Stimulated activated naive CD8-positive, alpha-beta T cell treated with anti-CD3 and anti-CD28 coated beads, Interleukin-15, amount 100 ng/mL, for 72 hours (primary cell): ENCODE results near the gene UNK.
"Not testable (repeated sequence)": the region's sequence is repeated elsewhere in the genome, so short reads cannot be mapped to it uniquely, and the experiment has no call there.

ENCODE experiments used
- ATAC-seq: fragments of 150-1000 bp; cut with Tn5 transposase; 2 replicates; pipeline ENCODE4 v1.10.0; 2021; ENCODE audit warnings: mild to moderate bottlenecking, moderate library complexity
- DNase-seq, 2 donors: peaks; one replicate each; pipeline ENCODE4 v3.0.0; 2021 to 2022
- H3K27ac Mint-ChIP-seq, 2 donors: one replicate each; pipeline ENCODE4 v1.8.0; 2022; ENCODE audit warnings: mild to moderate bottlenecking in 2 of 2, mixed read lengths in 2 of 2, moderate library complexity in 2 of 2
- H3K27me3 Mint-ChIP-seq: one replicate; pipeline ENCODE4 v1.8.0; 2022; ENCODE audit warnings: mixed read lengths
- H3K4me1 Mint-ChIP-seq: one replicate; pipeline ENCODE4 v1.8.0; 2022; ENCODE audit warnings: mild to moderate bottlenecking, mixed read lengths
- H3K4me3 Mint-ChIP-seq, 2 donors: one replicate each; pipeline ENCODE4 v1.8.0; 2022; ENCODE audit warnings: mild to moderate bottlenecking in 2 of 2, mixed read lengths in 2 of 2, moderate library complexity in 1 of 2
- H3K9me3 Mint-ChIP-seq, 2 donors: one replicate each; pipeline ENCODE4 v1.8.0; 2022; ENCODE audit warnings: mixed read lengths in 2 of 2

UNK gene

GRCh38 chr17:75776386-75777295, 8.0 kb upstream of the UNK start:
- no peaks in the 10 kb centered on the region for H3K9me3 Mint-ChIP-seq
- no peaks in the 10 kb centered on the region for H3K27me3 Mint-ChIP-seq
- peaks cover 44% of the 10 kb centered on the region for H3K4me1 Mint-ChIP-seq
- peak overlapping the region; percentile 77 to 82 for H3K4me3 Mint-ChIP-seq
- peak overlapping the region; percentile 92 to 94 for H3K27ac Mint-ChIP-seq
- ATAC-seq (no peak), DNase-seq (peak in 1 of 2 donors; percentile 40)

- Mint-ChIP-seq H3K4me1 (peaks cover 39% of the 10 kb centered on the region), H3K4me3 (peak overlapping the region; percentile 77 to 82), H3K27me3 (no peaks in the 10 kb centered on the region), H3K9me3 (no peaks in the 10 kb centered on the region), H3K27ac (peak overlapping the region; percentile 76 to 94)
- no peak for ATAC-seq
- DNase-seq = no peak
Observed at GRCh38 chr17:75777296-75777922, 7.2 kb upstream of the UNK start.

GRCh38 chr17:75778066-75778860, 6.3 kb upstream of the UNK start:
- not testable (repeated sequence) for H3K9me3 Mint-ChIP-seq, H3K27me3 Mint-ChIP-seq, DNase-seq, ATAC-seq
- Mint-ChIP-seq H3K4me3 (peak overlapping the region; percentile 82 to 94), H3K4me1 (peaks cover 47% of the 10 kb centered on the region), H3K27ac (peak overlapping the region; percentile 94 to 100)

DNA sequence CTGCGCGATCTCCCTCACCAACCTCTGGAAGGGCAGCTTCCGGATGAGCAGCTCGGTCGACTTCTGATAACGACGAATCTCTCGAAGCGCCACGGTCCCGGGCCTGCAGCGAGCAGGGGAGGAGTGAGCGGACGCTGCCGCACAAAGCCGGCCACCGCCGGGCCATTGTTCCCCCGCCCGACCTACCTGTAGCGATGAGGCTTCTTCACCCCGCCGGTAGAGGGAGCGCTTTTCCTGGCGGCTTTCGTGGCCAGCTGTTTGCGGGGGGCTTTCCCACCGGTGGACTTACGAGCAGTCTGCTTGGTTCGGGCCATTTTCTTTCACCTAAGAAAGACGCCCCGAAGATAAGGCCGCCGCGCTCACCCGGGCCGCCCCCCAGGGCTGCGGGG, 5.8 kb upstream of the UNK start:
- Mint-ChIP-seq H3K27ac (peak overlapping the region; percentile 94 to 100), H3K4me1 (peaks cover 53% of the 10 kb centered on the region)
- ATAC-seq = no peak

DNA sequence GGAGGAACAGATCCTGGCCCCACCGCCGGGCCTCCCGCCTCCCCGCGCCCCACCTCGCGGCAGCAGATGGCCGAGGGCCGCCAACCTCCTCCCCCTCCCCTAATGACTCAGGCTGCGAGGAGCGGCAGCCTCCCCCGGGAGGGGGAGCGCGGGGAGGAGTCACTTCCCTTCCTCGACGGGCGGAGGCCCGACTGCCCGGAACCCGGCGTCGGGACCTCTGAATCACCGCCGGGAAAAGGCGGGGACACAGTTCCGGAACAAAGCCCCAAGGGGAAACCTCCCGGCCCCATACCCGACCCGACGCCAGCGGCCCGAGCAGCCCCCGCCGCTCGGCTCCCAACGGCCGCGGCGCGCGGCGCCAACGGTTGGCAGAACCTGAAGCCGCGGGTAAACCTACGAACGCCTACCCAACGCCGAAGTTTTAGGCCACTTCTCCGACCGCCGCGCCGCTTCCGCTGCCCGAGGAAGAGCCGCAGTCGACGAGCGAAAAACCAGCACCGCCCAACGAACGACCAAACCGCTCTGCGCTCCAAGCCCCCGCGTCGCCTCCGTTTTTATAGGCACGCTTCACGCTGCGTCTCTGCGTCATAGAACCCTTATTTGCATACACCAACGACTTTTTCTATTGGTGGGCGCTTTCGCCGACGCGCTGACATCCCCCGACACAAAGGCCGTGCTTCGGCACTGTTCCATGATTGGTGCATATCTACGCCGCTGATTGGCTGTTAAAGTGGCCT, 5.2 kb upstream of the UNK start:
- ATAC-seq (peak; percentile 75), DNase-seq (peak; percentile 94 to 97)
- Mint-ChIP-seq H3K4me3 (peak overlapping the region; percentile 82 to 94), H3K27me3 (no peaks in the 10 kb centered on the region), H3K27ac (peak overlapping the region; percentile 96 to 100), H3K9me3 (no peaks in the 10 kb centered on the region), H3K4me1 (peaks cover 57% of the 10 kb centered on the region)

More for the DNA sequence above, 5.8 kb upstream of the UNK start:
- H3K4me3 Mint-ChIP-seq = peak overlapping the region; percentile 82 to 94
- H3K9me3 Mint-ChIP-seq = no peaks in the 10 kb centered on the region
- H3K27me3 Mint-ChIP-seq = no peaks in the 10 kb centered on the region
- peak in 1 of 2 donors; percentile 75 for DNase-seq

- Mint-ChIP-seq H3K4me3 (peak overlapping the region; percentile 82 to 94), H3K4me1 (peaks cover 60% of the 10 kb centered on the region), H3K27me3 (no peaks in the 10 kb centered on the region), H3K9me3 (no peaks in the 10 kb centered on the region), H3K27ac (peak overlapping the region; percentile 96 to 100)
- no peak for ATAC-seq
- DNase-seq = no peak
Observed at GRCh38 chr17:75779987-75780889, 4.4 kb upstream of the UNK start.

GRCh38 chr17:75783069-75783783, 1.4 kb upstream of the UNK start:
- DNase-seq (no peak), ATAC-seq (no peak)
- no peaks in the 10 kb centered on the region for H3K27me3 Mint-ChIP-seq
- H3K4me1 Mint-ChIP-seq = peaks cover 59% of the 10 kb centered on the region
- peak overlapping the region; percentile 98 to 100 for H3K27ac Mint-ChIP-seq
- no peaks in the 10 kb centered on the region for H3K9me3 Mint-ChIP-seq
- H3K4me3 Mint-ChIP-seq = peak overlapping the region; percentile 86 to 89

- H3K27me3 Mint-ChIP-seq = no peaks in the 10 kb centered on the region
- peaks cover 52% of the 10 kb centered on the region for H3K4me1 Mint-ChIP-seq
- DNase-seq (no peak), ATAC-seq (peak; percentile 5)
- H3K9me3 Mint-ChIP-seq = no peaks in the 10 kb centered on the region
- peak overlapping the region; percentile 98 to 100 for H3K27ac Mint-ChIP-seq
- H3K4me3 Mint-ChIP-seq = peak overlapping the region; percentile 86 to 89
Observed at GRCh38 chr17:75783803-75784472, 668 bp upstream of the UNK start.

DNA sequence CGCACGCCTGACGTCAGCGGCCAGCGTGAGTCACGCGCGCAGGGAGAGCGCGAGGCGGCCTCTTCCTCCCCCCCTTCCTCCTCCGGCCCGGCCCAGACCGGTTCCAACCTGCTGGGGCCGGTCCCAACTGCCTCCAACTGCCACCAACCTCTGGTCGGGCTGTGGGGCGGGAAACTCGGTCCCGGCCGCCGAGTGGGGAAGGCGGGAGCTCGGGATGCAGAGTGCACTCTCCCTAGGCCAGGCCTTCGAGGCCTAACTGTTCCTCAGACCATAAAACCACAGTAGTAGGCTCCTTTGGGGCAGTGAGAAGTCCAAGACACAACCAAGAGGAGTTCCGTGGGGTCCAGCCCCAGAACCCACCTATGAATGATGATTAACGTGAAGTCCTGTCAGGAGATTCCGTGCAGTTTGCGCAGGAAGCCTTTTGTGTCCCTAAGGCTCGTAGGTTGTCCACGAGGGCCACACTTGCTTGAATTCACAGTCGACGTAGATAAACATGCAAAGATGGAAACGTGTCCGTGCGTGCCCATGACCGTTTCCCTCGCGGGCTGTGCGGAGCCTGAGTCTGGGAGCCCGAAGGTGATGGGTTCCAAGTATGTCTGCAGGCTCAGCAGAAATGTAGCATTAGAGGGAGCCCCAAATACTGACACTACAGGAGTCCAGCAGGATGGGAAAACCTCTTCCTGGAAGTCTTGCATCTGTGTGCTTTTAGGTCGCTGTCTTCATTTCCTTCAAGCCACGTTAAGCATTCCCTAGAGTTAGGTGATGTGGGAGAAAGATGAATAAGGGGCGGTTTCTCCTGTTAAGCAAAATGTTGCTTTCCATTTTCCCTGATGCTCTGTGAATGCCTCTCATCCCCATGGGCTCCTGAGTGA, 647 bp downstream of the UNK start:
- H3K27ac Mint-ChIP-seq = peak overlapping the region; percentile 100
- no peaks in the 10 kb centered on the region for H3K27me3 Mint-ChIP-seq
- DNase-seq = peak in 1 of 2 donors; percentile 94
- peaks cover 43% of the 10 kb centered on the region for H3K4me1 Mint-ChIP-seq
- H3K4me3 Mint-ChIP-seq = peak overlapping the region; percentile 86 to 89
- no peaks in the 10 kb centered on the region for H3K9me3 Mint-ChIP-seq
- ATAC-seq = peak; percentile 87

- DNase-seq (no peak), ATAC-seq (no peak)
- no peaks in the 10 kb centered on the region for H3K9me3 Mint-ChIP-seq
- H3K27me3 Mint-ChIP-seq = no peaks in the 10 kb centered on the region
- no peak overlapping the region for H3K4me3 Mint-ChIP-seq
- H3K27ac Mint-ChIP-seq = no peak overlapping the region
- peaks cover 28% of the 10 kb centered on the region for H3K4me1 Mint-ChIP-seq
Observed at GRCh38 chr17:75791254-75791653, 6.6 kb downstream of the UNK start.

DNA sequence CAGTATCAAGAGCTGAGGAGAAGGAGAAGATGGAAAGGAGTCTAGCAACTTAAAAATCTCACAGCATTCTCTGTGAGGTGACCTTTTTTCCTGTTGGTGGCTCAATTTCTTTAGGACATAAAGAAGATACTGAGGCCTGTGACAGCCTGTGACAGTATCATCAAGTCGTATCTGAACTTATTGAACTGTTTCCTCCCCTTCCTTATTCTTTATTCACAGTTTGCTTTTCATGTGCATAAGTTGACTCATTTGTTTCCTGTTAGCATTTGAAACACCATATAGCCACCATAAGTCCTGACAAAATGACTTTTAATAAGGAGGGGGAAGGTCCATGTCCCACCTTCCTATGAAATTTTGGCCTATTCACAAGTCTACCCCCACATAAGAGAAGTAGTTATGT, 8.9 kb downstream of the UNK start:
- Mint-ChIP-seq H3K27me3 (no peaks in the 10 kb centered on the region), H3K4me3 (no peak overlapping the region), H3K27ac (peak overlapping the region in 1 of 2 donors; percentile 27), H3K4me1 (peaks cover 17% of the 10 kb centered on the region), H3K9me3 (no peaks in the 10 kb centered on the region)
- ATAC-seq (no peak), DNase-seq (no peak)

DNA sequence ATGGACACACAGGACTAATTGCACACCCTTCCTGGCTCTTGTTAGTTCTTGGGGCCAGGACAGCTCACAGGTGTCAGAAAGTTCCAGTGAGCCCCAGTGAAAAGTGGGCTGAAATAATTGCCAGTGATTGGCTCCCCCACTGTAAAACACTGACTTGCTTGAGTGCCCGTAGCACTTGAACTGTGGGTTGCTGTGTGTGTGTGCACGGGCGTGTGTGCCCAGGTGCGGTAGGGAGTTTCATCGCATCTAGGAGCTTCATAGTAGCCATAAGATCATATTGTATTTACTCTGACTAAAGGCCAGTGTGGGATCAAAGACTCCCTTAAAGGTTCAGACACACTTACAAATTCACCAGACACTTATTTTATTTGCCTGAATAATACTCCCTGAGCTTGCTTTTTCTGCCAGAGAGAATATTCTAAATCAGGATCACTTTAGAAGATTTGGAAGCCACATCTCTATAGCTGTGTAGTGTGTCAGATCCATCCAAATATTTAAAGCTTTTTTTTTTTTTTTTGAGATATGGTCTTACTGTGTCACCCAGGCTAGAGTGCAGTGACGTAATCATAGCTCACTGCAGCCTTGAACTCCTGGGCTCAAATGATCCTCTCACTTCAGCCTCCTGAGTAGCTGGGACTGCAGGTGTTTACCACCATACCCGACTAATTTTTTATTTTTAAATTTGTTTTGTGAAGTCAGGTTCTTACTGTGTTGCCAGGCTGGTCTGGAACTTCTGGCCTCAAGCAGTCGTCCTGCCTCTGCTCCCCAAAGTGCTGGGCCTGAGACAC, 11.4 kb downstream of the UNK start:
- Mint-ChIP-seq H3K4me1 (peaks cover 17% of the 10 kb centered on the region), H3K9me3 (no peaks in the 10 kb centered on the region), H3K4me3 (no peak overlapping the region), H3K27ac (no peak overlapping the region), H3K27me3 (no peaks in the 10 kb centered on the region)
- no peak for DNase-seq
- no peak for ATAC-seq
